Omental fat pad (tissue), 4 donors: Measurements from ENCODE around the gene DUSP22. TPM values are rescaled to one million over a fixed set of nuclear protein-coding genes. Genes with fewer than 3 reads are reported as not detected.

Experiments used
- ATAC-seq: fragments of 150-250 bp; one replicate; pipeline ENCODE4 v1.9.1; 2016; ENCODE audit warnings: mild to moderate bottlenecking, moderate library complexity; ENCODE audit not compliant: low FRiP score
- DNase-seq: peaks from one replicate; pipeline ENCODE4 v3.0.0-alpha.2; 2019; ENCODE audit warnings: low spot score
- CTCF ChIP-seq, 3 donors: fragments of 450-650 bp; IDR thresholded peaks; one replicate each; pipeline ENCODE4 v1.5.1; 2016 to 2017; ENCODE audit warnings: antibody characterized with exemption in 3 of 3, mild to moderate bottlenecking in 3 of 3, moderate library complexity in 2 of 3
- total RNA-seq, 4 donors: library from RNA; depleted of rRNA; stranded (reverse); fragments of >200 nt; gene quantifications; one replicate each; pipeline ENCODE4 v1.1.0, GENCODE V29; 2016

The DUSP22 gene
- total RNA-seq, 4 donors from 2014 or later, result 47.4 to 93.6 (median 65.4) TPM

GRCh38 chr6:306641-307061, 14.4 kb downstream of the DUSP22 start:
- no peak for ATAC-seq
- DNase-seq, result no peak
- TF ChIP-seq CTCF (IDR thresholded peaks at IDR 0.05), result no peak

GRCh38 chr6:307065-307814, 15.0 kb downstream of the DUSP22 start:
- TF ChIP-seq CTCF (IDR thresholded peaks at IDR 0.05), result no peak
- DNase-seq, result no peak
- no peak for ATAC-seq

- DNase-seq (no peak), ATAC-seq (no peak)
- TF ChIP-seq CTCF (IDR thresholded peaks at IDR 0.05), result no peak
Observed at GRCh38 chr6:307874-308273, 15.6 kb downstream of the DUSP22 start.

DNA sequence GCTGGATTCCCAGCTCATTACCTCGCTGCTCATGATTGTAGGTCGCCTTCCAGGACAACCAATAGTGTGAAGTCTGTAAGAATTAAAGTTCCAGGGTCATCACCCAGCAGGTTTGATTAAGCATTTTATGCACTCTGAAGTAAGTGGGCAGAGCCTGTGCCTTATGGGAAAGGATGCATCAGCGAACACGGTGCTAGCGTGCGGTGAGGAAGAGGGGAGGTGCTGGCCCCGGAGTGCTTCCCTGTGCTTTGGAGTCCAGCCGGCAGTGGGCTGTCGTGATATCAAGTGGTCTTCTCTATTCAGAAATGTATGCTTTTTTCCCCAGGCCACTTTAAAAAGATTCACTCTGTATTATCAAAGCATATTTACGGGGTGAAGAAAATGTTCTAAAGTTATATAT, 16.0 kb downstream of the DUSP22 start:
- ATAC-seq (no peak), DNase-seq (no peak)
- no peak for TF ChIP-seq CTCF (IDR thresholded peaks at IDR 0.05)

GRCh38 chr6:308768-309167, 16.5 kb downstream of the DUSP22 start:
- no peak for ATAC-seq
- no peak for TF ChIP-seq CTCF (IDR thresholded peaks at IDR 0.05)
- DNase-seq, result no peak

DNA sequence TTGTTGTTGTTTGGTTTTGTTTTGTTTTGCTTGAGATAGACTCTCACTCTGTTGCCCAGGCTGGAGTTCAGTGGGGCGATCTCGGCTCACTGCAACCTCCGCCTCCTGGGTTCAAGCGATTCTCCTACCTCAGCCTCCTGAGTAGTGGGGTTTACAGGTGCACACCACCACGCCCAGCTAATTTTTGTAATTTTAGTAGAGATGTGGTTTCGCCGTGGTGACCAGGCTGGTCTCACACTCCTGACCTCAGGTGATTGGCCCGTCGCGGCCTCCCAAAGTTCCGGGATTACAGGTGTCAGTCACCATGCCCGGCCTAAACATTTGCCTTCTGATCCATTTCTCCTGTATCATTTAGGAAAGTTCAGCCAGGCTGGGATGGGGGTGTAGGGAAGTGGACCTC, 17.7 kb downstream of the DUSP22 start:
- no peak for TF ChIP-seq CTCF (IDR thresholded peaks at IDR 0.05)
- ATAC-seq (no peak), DNase-seq (no peak)

DNA sequence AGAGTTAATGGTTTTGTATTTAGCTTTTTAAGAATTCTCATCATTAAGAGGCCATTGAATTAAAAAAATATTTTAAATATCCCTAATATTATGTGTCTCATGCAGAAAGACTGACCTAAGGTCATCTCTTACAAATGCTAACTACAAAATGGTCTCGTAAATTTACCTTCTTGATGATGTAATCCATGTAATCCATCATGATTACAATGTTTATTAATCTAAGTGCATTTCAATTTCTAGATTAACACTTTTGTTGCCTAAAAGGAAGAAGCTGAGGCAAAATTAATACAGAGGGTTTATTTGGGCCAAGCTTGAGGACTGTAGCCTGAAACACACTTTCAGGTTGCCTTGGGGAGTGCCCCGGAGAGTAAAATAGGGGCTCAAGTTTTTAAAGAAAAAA, 18.4 kb downstream of the DUSP22 start:
- TF ChIP-seq CTCF (IDR thresholded peaks at IDR 0.05), result no peak
- ATAC-seq (no peak), DNase-seq (no peak)
